Adrenal gland (tissue), 5 donors: ENCODE data around the gene MCUR1.

Experiments
- POLR2A ChIP-seq, 2 donors: fragments of 450-650 bp; IDR thresholded peaks; one replicate each; pipeline ENCODE4 v1.6.1; 2017; ENCODE audit warnings: antibody characterized with exemption in 2 of 2, mild to moderate bottlenecking in 2 of 2, moderate library complexity in 1 of 2
- TF ChIP-seq, protein P1 (sequence below), 6 experiments: fragments of 450-650 bp in 4 of 6; fragments of 200-600 bp in 2 of 6; sonication (generic) in 1 of 6; IDR thresholded peaks; 1 replicate in 5 of 6; 2 replicates in 1 of 6; pipeline versions ENCODE4 v1.5.1 to v1.8.0; 2016 to 2021; ENCODE audit warnings: antibody characterized with exemption in 6 of 6, mild to moderate bottlenecking in 2 of 6, moderate library complexity in 1 of 6
- donor health status: DM: no; HTN: no; CAD: no.

- TF ChIP-seq, protein P1, sequence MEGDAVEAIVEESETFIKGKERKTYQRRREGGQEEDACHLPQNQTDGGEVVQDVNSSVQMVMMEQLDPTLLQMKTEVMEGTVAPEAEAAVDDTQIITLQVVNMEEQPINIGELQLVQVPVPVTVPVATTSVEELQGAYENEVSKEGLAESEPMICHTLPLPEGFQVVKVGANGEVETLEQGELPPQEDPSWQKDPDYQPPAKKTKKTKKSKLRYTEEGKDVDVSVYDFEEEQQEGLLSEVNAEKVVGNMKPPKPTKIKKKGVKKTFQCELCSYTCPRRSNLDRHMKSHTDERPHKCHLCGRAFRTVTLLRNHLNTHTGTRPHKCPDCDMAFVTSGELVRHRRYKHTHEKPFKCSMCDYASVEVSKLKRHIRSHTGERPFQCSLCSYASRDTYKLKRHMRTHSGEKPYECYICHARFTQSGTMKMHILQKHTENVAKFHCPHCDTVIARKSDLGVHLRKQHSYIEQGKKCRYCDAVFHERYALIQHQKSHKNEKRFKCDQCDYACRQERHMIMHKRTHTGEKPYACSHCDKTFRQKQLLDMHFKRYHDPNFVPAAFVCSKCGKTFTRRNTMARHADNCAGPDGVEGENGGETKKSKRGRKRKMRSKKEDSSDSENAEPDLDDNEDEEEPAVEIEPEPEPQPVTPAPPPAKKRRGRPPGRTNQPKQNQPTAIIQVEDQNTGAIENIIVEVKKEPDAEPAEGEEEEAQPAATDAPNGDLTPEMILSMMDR (IDR thresholded peaks at IDR 0.05), result no peak
- TF ChIP-seq POLR2A (IDR thresholded peaks at IDR 0.05), result no peak
Measured at GRCh38 chr6:13831615-13832014, 17.3 kb upstream of the MCUR1 start.
